ENCODE results near the gene TBC1D9.

TBC1D9 gene

DNA sequence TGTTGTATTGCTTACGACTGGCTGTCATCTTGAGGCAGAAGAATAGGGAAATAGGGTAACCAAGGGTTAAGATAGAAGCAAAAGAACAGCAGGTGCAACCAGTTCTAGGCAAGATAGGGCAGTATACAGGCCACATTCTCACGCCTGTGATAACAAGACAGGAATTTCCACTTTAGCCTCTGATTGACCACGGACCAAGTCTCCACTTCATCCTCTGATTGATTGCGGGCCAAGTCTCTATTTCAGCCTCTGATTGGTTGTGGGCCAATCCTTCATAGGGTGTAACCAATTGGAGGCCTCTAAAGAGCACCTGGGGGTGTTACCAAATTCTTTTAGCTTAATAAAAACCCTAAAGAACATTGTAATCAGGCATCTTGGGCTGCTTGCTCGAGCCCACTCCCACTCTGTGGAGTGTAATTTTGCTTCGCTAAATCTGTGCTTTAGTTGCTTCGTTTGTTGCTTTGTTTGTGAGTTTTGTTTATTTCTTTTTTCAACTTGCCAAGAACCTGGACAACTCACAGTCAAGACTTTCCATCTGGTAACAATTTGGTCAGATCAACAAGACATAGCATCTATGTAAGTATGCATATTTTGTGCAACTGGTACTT is 8.7 kb upstream of the TBC1D9 start:
- H3K27ac Mint-ChIP-seq = no peak overlapping the region
- no peak for DNase-seq
- TF ChIP-seq, protein P1, sequence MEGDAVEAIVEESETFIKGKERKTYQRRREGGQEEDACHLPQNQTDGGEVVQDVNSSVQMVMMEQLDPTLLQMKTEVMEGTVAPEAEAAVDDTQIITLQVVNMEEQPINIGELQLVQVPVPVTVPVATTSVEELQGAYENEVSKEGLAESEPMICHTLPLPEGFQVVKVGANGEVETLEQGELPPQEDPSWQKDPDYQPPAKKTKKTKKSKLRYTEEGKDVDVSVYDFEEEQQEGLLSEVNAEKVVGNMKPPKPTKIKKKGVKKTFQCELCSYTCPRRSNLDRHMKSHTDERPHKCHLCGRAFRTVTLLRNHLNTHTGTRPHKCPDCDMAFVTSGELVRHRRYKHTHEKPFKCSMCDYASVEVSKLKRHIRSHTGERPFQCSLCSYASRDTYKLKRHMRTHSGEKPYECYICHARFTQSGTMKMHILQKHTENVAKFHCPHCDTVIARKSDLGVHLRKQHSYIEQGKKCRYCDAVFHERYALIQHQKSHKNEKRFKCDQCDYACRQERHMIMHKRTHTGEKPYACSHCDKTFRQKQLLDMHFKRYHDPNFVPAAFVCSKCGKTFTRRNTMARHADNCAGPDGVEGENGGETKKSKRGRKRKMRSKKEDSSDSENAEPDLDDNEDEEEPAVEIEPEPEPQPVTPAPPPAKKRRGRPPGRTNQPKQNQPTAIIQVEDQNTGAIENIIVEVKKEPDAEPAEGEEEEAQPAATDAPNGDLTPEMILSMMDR (IDR thresholded peaks at IDR 0.05) = no peak
- H3K36me3 Mint-ChIP-seq (ENCODE audit: low read depth) = no peaks in the 10 kb centered on the region
- no peaks in the 10 kb centered on the region for H3K4me1 Mint-ChIP-seq
- no peaks in the 10 kb centered on the region for H3K9me3 Mint-ChIP-seq
- H3K27me3 Mint-ChIP-seq (ENCODE audit: low read depth, poor library complexity) = peaks cover 9% of the 10 kb centered on the region
- no peak overlapping the region for H3K4me3 Mint-ChIP-seq

DNA sequence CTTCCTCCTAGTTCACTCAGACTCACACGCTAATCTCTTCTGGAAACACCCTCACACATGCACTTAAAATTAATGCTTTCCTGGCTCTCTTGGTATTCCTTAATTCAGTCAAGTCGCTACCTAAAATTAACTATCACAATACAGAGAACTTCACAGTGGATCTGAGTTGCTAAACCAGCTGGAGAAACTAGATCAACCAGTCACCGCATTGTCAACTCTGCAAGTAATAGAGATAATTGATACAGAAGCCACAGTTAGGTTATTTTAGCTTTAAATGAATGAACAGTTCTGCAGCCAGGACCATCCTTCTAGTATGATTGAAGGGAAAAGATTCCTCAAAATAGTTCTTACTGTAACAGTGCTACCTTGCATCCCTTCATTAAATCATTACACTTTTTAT is 6.0 kb upstream of the TBC1D9 start:
- TF ChIP-seq, protein P1 (IDR thresholded peaks at IDR 0.05) = no peak
- peaks cover 5% of the 10 kb centered on the region for H3K27me3 Mint-ChIP-seq (ENCODE audit: low read depth, poor library complexity)
- no peak overlapping the region for H3K27ac Mint-ChIP-seq
- H3K9me3 Mint-ChIP-seq = no peaks in the 10 kb centered on the region
- DNase-seq = no peak
- H3K4me3 Mint-ChIP-seq = no peak overlapping the region
- peaks cover 14% of the 10 kb centered on the region for H3K4me1 Mint-ChIP-seq
- H3K36me3 Mint-ChIP-seq (ENCODE audit: low read depth) = no peaks in the 10 kb centered on the region

DNA sequence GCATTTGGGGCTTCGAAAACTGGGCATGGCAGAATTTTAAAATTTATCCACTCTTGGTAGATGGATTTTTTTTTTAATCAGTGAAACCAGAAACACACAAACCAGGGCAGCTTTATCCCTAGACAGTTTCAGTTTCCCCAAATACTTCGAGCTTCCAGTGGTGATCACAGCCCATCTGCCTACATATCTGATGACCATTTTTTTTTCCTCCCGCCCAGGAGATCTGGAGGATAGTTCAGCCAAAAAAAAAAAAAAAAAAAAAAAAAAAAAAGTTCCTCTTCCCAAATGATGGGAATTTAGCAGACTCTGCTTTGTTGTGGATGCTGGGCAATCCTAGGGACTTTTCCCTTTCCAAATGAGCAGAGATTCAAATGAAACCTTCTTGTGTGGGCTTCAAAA is 1.0 kb upstream of the TBC1D9 start:
- peaks cover 38% of the 10 kb centered on the region for H3K4me1 Mint-ChIP-seq
- peak overlapping the region; percentile 93 for H3K27ac Mint-ChIP-seq
- no peaks in the 10 kb centered on the region for H3K27me3 Mint-ChIP-seq (ENCODE audit: low read depth, poor library complexity)
- H3K4me3 Mint-ChIP-seq = peak overlapping the region; percentile 85
- TF ChIP-seq, protein P1 (IDR thresholded peaks at IDR 0.05) = no peak
- DNase-seq = no peak
- H3K36me3 Mint-ChIP-seq (ENCODE audit: low read depth) = peaks cover 19% of the 10 kb centered on the region
- H3K9me3 Mint-ChIP-seq = peaks cover under 1% of the 10 kb centered on the region

DNA sequence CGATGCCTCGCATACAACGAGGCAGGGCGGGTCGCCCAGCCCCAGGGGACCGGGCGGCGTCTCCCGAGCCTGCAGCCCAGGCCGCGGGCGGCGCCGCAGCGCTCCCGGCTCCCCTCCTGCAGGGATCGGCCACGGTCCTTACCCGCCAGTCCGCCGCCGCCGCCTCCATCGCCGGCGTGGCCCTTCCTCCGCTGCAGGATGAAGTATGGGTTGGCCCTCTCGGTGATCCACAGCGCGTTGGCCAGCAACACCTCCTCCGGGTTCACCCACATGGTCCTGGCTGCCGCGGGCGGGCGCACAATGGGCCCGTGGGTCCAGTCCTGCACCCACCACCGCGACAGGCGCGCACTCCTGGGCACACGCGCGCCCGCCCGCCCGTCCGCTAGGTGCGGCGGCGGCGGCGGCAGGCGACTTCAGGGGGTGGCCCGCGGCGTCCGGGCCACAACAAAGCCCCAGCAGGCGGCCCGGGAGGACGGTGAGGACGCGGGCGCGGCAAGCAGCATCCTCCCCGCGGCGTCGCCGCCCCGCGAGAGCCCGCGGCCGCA is 339 bp downstream of the TBC1D9 start:
- DNase-seq = peak; percentile 75
- peaks cover 38% of the 10 kb centered on the region for H3K4me1 Mint-ChIP-seq

DNA sequence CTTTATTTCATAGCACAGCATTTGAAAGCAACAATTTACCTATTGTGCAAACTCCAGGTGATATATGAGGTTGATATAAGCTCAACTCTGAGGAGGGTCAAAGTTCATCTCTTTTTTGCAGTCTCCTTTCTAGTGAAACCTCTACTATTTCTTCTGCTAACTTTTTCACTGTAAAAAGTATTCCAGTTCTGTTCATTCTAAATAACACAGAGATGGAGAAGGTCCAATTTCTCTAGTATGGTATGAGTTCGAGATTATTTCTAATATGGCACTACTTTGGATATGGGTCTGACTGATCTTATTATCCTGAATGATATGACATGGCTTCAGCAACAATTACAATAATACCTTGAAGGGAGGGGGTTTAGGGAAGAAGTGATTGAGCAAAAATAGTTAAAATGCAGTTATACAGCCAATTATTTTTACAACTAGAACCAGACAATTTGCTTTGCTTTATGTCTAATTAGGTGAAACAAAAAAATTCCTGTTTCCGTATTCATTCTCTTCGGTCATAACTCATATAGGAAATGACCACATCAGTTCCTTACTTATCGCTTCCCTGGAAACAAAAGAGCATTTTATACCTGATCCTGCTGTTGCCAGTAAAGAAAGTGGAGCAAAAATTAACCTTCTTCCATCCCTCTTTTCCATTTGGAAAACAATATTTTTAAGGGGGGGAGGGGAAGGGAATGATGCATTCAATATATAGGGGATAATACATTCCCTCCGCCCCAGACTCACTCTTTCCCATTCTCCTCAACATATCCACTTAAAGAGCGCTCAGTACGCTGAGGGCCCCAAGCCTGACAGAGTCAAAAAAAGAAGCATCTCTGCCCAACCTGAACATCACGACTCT is 1.0 kb downstream of the TBC1D9 start:
- H3K36me3 Mint-ChIP-seq (ENCODE audit: low read depth) = peaks cover 40% of the 10 kb centered on the region
- H3K9me3 Mint-ChIP-seq = peaks cover 14% of the 10 kb centered on the region
- peak overlapping the region; percentile 50 for H3K27ac Mint-ChIP-seq
- H3K4me1 Mint-ChIP-seq = peaks cover 38% of the 10 kb centered on the region
- TF ChIP-seq, protein P1 (IDR thresholded peaks at IDR 0.05) = no peak
- H3K27me3 Mint-ChIP-seq (ENCODE audit: low read depth, poor library complexity) = no peaks in the 10 kb centered on the region
- no peak for DNase-seq
- peak overlapping the region; percentile 86 for H3K4me3 Mint-ChIP-seq

More for the DNA sequence above, 339 bp downstream of the TBC1D9 start:
- H3K4me3 Mint-ChIP-seq = peak overlapping the region; percentile 86
- peaks cover 33% of the 10 kb centered on the region for H3K36me3 Mint-ChIP-seq (ENCODE audit: low read depth)
- H3K27ac Mint-ChIP-seq = no peak overlapping the region
- peaks cover 14% of the 10 kb centered on the region for H3K9me3 Mint-ChIP-seq
- TF ChIP-seq, protein P1 (IDR thresholded peaks at IDR 0.05) = no peak
- H3K27me3 Mint-ChIP-seq (ENCODE audit: low read depth, poor library complexity) = no peaks in the 10 kb centered on the region
